Keratinocyte (primary cell): ENCODE data around the gene SULT2B1. TPM values are rescaled to one million over a fixed set of nuclear protein-coding genes. Genes with fewer than 3 reads are reported as not detected.

Source experiments
- DNase-seq: peaks from one replicate; pipeline ENCODE4 v3.0.0-alpha.2; 2011; ENCODE audit warnings: low read depth, missing footprints, low spot score
- FAIRE-seq: peaks from 2 replicates; lab custom pipeline; 2011; peaks lifted over from hg19 to GRCh38; lab: Jason Lieb, UNC
- H2AFZ ChIP-seq: 2 replicates; pipeline ENCODE4 v1.6.0; 2012; ENCODE audit warnings: low read length, control low read depth, inconsistent platforms; ENCODE audit not compliant: control insufficient read depth
- H3K27ac ChIP-seq: 2 replicates; pipeline ENCODE4 v1.5.1; 2011; ENCODE audit warnings: low read length; ENCODE audit not compliant: control insufficient read depth, insufficient read depth
- H3K27me3 ChIP-seq: 3 replicates; pipeline ENCODE4 v1.6.0; 2011; ENCODE audit warnings: low read length; ENCODE audit not compliant: control insufficient read depth, insufficient read depth; ENCODE audit errors: extremely low read depth
- H3K36me3 ChIP-seq, 2 experiments: 2 replicates in 1 of 2; 3 replicates in 1 of 2; pipeline ENCODE4 v1.5.1; 2011; ENCODE audit warnings: low read length in 2 of 2, mild to moderate bottlenecking in 1 of 2; ENCODE audit not compliant: control insufficient read depth in 2 of 2, insufficient read depth in 2 of 2; ENCODE audit errors: extremely low read depth in 1 of 2
- H3K4me1 ChIP-seq: 3 replicates; pipeline ENCODE4 v1.5.1; 2011; ENCODE audit warnings: low read length; ENCODE audit not compliant: control insufficient read depth, insufficient read depth; ENCODE audit errors: extremely low read depth
- H3K4me2 ChIP-seq: 3 replicates; pipeline ENCODE4 v1.6.0; 2011; ENCODE audit warnings: low read depth, low read length; ENCODE audit not compliant: control insufficient read depth, insufficient read depth; ENCODE audit errors: extremely low read depth
- H3K4me3 ChIP-seq, 3 experiments: fragments of 200-600 bp in 1 of 3; sonication (generic) in 1 of 3; 2 replicates in 2 of 3; 3 replicates in 1 of 3; pipeline ENCODE4 v1.5.1; 2011 to 2016; ENCODE audit warnings: low read length in 3 of 3, mild to moderate bottlenecking in 3 of 3, control low read depth in 2 of 3, inconsistent platforms in 1 of 3, low read depth in 1 of 3, mixed read lengths in 1 of 3, mixed run types in 1 of 3, moderate library complexity in 1 of 3; ENCODE audit not compliant: control insufficient read depth in 2 of 3, insufficient read depth in 2 of 3; ENCODE audit errors: extremely low read depth in 1 of 3
- H3K79me2 ChIP-seq: 2 replicates; pipeline ENCODE4 v1.6.0; 2012; ENCODE audit warnings: low read length; ENCODE audit not compliant: control insufficient read depth, insufficient read depth
- H3K9ac ChIP-seq: 3 replicates; pipeline ENCODE4 v1.6.0; 2011; ENCODE audit warnings: low read length; ENCODE audit not compliant: control insufficient read depth, insufficient read depth; ENCODE audit errors: extremely low read depth
- H3K9me1 ChIP-seq: 3 replicates; pipeline ENCODE4 v1.6.0; 2011; ENCODE audit warnings: low read length; ENCODE audit not compliant: control insufficient read depth, insufficient read depth; ENCODE audit errors: extremely low read depth
- H3K9me3 ChIP-seq: 2 replicates; pipeline ENCODE4 v1.5.1; 2012; ENCODE audit warnings: low read depth, low read length; ENCODE audit not compliant: control insufficient read depth
- H4K20me1 ChIP-seq: 3 replicates; pipeline ENCODE4 v1.6.0; 2011; ENCODE audit warnings: low read length; ENCODE audit not compliant: control insufficient read depth, insufficient read depth; ENCODE audit errors: extremely low read depth
- CTCF ChIP-seq, 3 experiments: IDR thresholded peaks in 1 of 3; conservative IDR thresholded peaks in 1 of 3; optimal IDR thresholded peaks in 1 of 3; 2 replicates in 2 of 3; 3 replicates in 1 of 3; pipeline versions ENCODE3 to v1.5.1; 2011; ENCODE audit warnings: low read length in 3 of 3, mild to moderate bottlenecking in 3 of 3, moderate library complexity in 2 of 3, control low read depth in 1 of 3, inconsistent platforms in 1 of 3; ENCODE audit not compliant: insufficient read depth in 2 of 3; ENCODE audit errors: extremely low read depth in 1 of 3
- EZH2 ChIP-seq: IDR thresholded peaks from one replicate; pipeline ENCODE4 v1.6.1; 2012; ENCODE audit warnings: inconsistent platforms, mild to moderate bottlenecking, low read length, moderate library complexity
- dilution Hi-C: fragments of 300-500 bp; cut with MboI; formaldehyde crosslinking; loops from one replicate; pipeline ENCODE4 v1.7.0; 2020; ENCODE audit warnings: low sequenced_read_pairs; ENCODE audit not compliant: extremely low pct_ligation_motif_present
- polyA plus RNA-seq, 5 experiments: library from polyadenylated mRNA; depleted of rRNA in 3 of 5; stranded (reverse) in 3 of 5; stranded (forward) in 1 of 5; unstranded in 1 of 5; fragments of >200 nt; gene quantifications; 1 replicate in 1 of 5; 2 replicates in 3 of 5; 3 replicates in 1 of 5; pipeline versions ENCODE4 v1.2.1 to v1.2.3, GENCODE V29; 2011 to 2012; ENCODE audit warnings: missing spikeins in 2 of 5, low read depth in 1 of 5, low replicate concordance in 1 of 5

SULT2B1 gene
- polyA plus RNA-seq, 1 donor (not counting 4 experiments of a cell fraction or from before 2014, with no cell fraction given) = 6.0 TPM

- H3K27ac ChIP-seq = no peak within 1 kb of the TSS
- H3K79me2 ChIP-seq = no peaks in the 10 kb centered on the region
- H3K27me3 ChIP-seq = no peaks in the 10 kb centered on the region
- no peak within 1 kb of the TSS for H3K4me3 ChIP-seq
- no peak within 1 kb of the TSS for H2AFZ ChIP-seq
- DNase-seq (no peak), FAIRE-seq (no peak)
- TF ChIP-seq EZH2 (no peak), CTCF (optimal IDR thresholded peaks at IDR 0.05 in 1 of 3, IDR thresholded peaks at IDR 0.05 in 1 of 3, conservative IDR thresholded peaks at IDR 0.05 in 1 of 3; ENCODE audit: extremely low read depth in 1 of 3, insufficient read depth in 2 of 3, low read length in 3 of 3) (no peak)
- no peak within 1 kb of the TSS for H3K9ac ChIP-seq
- no peaks in the 10 kb centered on the region for H3K9me1 ChIP-seq
- no peak within 1 kb of the TSS for H3K4me2 ChIP-seq
- H3K36me3 ChIP-seq = no peaks in the 10 kb centered on the region
- no peaks in the 10 kb centered on the region for H4K20me1 ChIP-seq
- dilution Hi-C loops = no loop called here
- no peaks in the 10 kb centered on the region for H3K9me3 ChIP-seq
- H3K4me1 ChIP-seq = no peaks in the 10 kb centered on the region
Observed at GRCh38 chr19:48606463-48607358, 54.7 kb downstream of the SULT2B1 start, which contains the start of gene SPACA4. SPACA4 (plus strand) TSS chr19:48606742; CDS start chr19:48606979, 237 bp downstream.

- no peak for DNase-seq
- Histone ChIP-seq H3K9me1 (no peaks in the 10 kb centered on the region), H3K9ac (no peak overlapping the region), H3K27ac (no peak overlapping the region), H3K4me3 (no peak overlapping the region), H4K20me1 (no peaks in the 10 kb centered on the region), H2AFZ (no peak overlapping the region), H3K79me2 (no peaks in the 10 kb centered on the region), H3K4me1 (no peaks in the 10 kb centered on the region), H3K9me3 (no peaks in the 10 kb centered on the region), H3K4me2 (no peak overlapping the region), H3K27me3 (no peaks in the 10 kb centered on the region), H3K36me3 (no peaks in the 10 kb centered on the region)
- dilution Hi-C loops = no loop called here
- TF ChIP-seq CTCF (optimal IDR thresholded peaks at IDR 0.05 in 1 of 3, IDR thresholded peaks at IDR 0.05 in 1 of 3, conservative IDR thresholded peaks at IDR 0.05 in 1 of 3; ENCODE audit: extremely low read depth in 1 of 3, insufficient read depth in 2 of 3, low read length in 3 of 3) = no peak
- TF ChIP-seq EZH2 = no peak
- FAIRE-seq = no peak
Observed at GRCh38 chr19:48607359-48607755, 55.4 kb downstream of the SULT2B1 start.
